Fibroblast of peridontal ligament (primary cell): ENCODE results near the gene GSG1.
A peak's percentile ranks its signal among the peaks of the same experiment; 100 is the strongest.

Experiments
- DNase-seq: peaks from one replicate; pipeline ENCODE4 v3.0.0-alpha.2; 2010; ENCODE audit errors: extremely low read depth

The GSG1 gene

DNA sequence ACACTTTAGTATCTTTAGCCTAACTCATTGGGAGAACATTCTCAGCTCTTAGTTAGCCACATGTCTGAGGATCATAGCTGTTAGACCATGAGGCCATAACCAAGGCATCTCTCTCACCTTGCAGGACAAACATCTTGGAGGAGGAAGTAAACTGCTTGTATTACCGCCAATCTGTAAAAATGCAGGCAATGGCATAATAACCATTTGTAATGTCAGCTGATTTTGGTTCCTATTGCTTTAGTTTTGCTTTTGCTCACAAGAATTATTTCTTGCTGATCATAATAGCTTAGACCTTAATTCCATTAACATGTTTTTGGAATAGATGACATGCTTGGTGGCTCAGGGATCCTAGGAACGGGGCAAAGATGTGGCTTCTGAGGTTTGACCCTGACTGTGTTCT is 16.4 kb upstream of the GSG1 start:
- no peak for DNase-seq

DNA sequence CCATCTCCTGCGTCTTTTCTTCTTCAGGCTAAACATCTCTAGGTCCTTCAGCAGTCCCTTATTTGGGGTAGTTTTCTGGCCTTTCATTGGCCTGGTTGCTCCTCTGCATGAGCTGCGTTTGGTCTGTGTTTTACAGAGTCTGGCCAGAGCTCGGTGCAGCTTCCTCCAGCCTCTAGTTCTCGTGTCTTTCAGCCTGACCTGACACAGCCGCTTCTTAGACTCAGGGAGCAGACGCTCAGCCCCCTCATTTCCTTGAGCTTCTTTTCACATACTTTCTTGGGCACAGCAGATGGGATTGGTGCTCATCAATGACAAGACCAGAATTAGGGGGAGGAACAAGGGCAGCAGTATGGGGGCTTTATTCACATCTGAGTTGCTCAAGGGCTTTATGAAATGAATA is 13.6 kb upstream of the GSG1 start:
- no peak for DNase-seq

DNA sequence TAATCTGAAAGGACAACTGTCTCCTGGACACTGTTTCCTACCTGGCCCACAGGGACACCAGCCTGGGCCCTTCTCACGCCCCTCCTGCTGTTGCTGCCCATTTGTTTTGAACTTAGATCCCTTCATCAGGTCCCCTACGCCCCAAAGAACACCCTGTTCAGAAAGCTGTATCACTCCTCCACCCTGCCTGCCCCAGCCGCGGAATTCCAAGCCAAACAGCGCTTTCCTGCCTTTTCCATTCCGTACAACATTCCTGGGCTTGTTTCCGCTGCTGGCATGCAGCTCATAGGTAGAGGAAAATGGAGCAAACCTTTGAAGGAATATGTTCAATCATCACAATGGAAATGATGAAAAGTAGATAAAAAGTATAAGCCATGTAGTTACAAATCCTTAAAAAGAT is 12.8 kb upstream of the GSG1 start:
- DNase-seq, result no peak

DNA sequence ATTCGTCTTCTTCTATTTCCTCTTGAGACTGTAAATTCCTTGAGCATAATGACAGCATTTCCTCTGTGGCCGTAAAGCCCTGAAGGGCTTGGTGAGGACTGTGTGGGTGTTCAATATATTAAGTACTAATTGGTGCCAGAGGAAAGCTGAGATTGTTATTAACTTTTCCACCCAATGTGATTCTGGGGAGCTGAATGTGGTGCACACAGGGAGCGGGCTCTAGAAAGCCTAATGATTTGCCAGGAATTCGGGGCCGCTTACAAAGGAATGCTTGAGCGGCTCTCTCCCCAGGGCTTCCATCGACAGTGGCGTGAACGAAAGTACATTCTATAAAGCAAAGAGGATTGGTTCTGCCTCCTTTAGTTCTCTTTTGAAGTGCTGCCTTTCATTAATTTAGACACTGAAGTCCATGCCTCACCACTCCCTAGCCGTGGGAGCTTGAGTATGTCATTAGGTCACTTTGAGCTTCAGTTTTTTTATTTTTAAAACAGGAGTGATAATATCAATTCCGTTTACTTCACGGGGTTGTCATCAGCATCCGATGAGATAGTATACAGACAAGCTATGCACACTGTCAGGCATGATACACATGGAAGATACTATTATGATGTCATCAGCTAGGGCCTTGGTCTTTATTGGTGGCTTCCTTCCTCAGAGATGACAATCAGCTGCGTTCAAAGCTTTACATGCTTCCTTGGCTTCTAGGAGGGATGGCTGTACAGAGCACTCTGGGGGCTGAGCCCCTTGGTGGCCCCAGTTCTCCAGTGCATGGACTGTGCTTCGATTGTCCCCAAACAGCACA is 11.0 kb upstream of the GSG1 start:
- no peak for DNase-seq

DNA sequence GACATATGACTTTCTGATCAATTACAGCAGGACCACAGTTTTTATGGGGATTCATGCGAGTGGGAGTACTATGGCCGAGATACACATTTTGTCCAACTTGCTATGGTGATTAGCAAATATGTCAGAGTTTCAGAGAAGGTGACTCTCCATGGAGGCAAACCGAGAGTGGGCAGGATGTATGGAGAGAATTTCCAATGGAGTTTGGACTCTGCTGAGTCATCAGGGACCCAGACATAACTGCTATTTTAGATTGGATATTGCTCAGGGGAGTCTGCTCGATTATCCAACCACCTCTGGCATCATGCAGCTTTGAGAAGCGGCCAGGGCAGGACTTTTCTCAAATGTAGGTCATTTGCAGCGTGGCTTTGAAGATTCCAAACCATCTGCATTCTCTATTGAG is 9.5 kb upstream of the GSG1 start:
- DNase-seq, result no peak

DNA sequence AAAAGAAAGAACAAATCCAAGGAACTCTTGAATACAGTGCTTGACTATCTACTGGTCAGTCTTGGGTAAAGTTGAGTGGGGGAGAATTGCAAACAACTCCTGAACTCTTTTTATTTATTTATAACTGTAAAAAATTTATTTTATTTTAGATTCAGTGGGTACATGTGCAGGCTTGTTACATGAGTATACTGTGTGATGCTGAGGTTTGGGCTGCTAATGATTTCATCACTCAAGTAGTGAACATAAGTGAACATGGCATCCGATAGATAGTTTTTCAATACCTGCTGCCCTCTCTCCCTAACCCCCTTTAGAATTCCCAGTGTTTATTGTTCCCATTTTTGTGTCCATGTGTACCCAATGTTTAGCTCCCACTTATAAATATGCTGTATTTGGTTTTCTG is 3.2 kb upstream of the GSG1 start:
- DNase-seq, result no peak

DNA sequence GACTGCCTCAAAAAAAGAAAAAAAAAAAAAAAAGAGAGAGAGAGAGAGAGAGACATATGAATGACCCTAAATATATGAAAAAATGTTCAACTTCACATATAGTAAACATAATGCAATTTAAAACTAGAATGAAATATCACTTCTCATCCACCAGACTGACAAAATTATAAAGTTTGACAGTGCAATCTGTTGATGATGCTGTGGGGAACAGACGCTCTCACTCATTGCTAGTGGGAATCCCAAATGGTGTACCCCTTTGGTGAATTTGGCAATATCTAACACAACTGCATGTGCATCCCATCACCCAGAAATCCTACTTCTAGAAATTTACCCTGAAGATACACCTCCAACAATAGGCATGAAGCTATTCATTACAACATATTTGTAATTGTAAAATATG is 2.3 kb upstream of the GSG1 start:
- no peak for DNase-seq

DNA sequence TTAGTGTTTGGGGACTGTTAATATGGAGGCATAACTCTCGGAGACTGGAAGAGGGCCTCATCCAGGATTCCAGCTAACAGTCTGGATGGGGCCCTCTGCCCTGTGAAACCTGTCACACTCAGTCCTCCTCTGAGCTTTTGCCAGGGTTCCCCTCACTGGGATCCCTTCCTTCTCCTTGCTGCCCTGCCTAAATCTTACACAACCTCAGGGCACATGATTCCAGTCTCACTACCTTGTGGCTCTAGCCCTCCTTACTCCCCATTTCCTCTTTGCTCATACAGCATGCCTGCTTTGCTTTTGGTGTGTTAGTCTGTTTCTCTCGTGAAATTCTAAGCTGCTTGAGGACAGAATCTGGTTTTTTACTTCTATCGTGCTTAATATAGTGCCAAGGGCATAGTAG is 942 bp upstream of the GSG1 start:
- DNase-seq, result no peak

DNA sequence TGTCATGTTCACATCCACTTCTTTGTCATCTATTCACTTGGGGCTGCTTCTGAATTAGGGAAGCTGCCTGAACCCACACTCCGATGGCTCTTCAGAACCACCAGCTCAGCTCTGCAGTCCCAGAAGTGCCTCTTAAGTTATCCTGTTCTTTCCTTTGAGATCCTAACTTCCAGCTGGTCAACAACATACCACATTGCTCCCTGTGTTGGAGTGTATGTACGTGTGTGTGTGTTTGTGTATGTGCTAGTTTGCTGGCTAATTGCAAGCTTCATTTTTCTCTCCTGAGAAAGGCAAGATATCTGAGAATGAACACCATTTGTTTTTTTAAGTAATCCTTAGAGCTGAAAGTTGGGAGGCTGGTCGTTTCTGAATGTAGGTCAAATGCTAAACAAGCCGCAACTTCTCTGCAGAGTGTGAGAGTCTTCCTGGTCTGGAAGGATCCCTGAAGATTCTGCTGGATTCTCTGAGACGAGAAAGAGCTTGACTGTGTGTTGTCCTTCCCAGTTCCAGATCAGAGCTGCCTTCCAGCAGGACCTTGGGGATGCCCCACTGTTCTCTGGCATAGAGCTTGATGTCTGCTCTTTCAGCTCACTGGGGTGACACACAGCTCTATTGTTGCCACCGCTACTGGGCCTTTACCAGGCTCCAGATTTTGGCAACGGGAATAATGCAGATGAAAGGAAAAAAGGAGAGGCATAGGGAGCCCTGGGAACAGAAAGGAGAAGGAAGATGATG is 839 bp downstream of the GSG1 start:
- peak; percentile 80 for DNase-seq

DNA sequence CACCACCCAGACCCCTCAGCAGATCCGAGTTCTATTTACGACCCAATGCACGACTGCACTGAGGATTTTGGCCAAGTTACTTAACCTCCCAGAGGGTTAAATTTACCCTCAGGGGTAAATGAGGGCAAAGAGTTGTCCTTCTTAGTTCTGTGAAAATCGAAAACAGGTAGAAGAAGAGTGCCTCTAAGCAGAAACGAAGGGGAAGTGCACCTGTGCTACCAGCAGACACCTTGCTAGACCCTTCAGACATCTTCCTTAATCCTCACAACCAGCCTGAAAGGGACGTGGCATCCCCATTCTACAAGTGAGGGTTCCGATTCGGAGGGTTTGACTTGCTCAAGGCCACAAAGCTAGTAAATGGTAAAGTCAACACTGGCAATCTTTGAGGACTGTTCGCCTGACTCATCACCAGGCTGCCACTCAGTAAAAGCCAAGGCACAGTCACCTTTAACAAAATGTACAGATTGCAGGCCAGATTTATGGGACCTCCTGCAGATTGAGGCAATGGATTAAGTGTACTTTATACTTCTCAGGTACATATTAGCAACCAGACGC is 1.6 kb downstream of the GSG1 start:
- DNase-seq, result peak; percentile 33

DNA sequence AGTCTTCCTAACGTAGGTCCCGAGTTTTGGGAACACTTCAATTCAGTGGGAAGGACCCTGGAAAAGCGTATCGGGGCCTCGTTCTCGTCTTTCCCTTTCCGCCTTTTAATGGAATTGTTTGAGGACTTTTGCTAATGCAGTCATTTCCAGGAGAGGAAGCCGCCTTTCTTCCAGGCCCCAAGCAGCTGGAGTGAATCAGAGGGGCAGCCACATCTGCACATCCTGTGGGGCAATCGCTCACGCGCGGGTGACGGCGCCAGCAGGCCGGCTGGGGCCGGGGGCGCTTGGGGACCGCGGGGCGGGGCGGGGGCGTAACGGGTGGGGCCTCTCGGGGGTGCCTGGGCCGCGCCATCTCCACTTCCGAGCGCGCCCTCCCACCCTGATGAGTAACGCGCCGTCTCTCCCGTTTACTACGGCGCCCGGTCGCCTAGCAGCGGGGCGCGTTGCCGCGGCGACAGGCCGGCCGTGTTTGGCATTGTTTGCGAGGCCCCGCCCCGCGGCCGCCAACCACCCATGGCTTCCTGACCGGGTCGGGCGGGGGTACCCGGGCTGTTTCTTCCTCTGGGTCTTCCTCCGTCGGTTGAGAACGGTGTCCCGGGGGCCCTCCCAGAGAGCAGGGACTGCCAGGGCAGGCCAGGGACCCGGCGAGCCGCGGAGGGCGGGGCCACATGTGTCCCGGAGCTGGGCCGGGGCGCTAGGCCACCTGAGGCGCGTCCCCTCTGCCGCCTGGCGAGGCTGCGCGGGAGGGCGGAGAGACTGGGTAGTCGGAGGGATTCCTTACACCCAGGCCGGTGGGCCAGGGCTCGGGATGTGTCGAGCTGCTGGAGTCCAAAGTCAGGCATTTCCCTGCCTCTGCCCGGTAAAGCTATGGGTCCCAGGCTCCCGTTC is 2.3 kb downstream of the GSG1 start:
- peak; percentile 89 for DNase-seq

DNA sequence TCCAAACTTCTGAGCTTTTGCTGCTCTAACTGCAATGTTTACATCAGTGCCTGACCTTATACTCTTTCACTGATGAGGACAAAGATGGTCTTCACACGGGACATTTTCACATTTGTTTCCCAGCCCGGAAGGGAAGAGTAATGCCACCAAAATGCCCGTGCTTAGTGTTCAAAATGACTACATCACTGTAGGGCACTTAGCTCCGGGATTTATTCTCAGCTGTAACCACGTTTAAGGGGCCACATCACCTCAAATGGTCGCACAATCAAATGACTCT is 2.9 kb downstream of the GSG1 start:
- DNase-seq, result no peak

DNA sequence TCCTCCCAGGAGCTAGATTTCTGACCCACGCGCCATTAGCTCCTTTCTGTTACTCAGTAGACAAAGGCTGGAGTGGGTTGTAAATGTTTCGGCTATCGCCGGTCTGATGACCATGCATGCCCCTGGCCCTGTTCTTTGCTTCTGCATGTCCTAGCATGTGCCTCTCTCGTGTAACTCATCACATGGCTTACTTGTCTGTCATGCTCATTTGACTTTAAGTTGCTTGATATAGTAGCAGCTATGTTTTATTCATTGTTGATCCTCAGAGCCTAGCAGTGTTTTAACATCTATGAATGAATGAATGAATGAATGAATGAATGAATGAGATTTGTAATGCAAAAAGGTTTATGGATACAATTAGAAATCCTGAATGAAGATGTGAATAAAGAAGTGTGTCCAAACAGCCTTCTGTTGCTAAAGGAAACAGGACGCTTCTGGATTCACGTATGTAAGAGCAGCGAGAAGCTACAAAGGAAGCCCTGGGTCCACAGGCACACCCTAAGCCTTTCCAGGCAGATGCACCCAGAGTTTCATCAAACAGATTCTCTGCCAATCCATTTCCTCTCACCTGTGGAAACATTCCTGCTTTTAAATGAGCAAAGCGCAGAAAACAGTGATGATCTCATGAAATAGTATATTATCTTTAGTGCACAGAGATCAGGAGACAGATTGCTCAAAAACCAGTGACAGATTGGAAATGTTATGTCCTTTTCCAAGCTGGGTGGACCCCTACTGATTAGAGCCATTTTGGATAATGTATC is 3.4 kb downstream of the GSG1 start:
- DNase-seq, result no peak

DNA sequence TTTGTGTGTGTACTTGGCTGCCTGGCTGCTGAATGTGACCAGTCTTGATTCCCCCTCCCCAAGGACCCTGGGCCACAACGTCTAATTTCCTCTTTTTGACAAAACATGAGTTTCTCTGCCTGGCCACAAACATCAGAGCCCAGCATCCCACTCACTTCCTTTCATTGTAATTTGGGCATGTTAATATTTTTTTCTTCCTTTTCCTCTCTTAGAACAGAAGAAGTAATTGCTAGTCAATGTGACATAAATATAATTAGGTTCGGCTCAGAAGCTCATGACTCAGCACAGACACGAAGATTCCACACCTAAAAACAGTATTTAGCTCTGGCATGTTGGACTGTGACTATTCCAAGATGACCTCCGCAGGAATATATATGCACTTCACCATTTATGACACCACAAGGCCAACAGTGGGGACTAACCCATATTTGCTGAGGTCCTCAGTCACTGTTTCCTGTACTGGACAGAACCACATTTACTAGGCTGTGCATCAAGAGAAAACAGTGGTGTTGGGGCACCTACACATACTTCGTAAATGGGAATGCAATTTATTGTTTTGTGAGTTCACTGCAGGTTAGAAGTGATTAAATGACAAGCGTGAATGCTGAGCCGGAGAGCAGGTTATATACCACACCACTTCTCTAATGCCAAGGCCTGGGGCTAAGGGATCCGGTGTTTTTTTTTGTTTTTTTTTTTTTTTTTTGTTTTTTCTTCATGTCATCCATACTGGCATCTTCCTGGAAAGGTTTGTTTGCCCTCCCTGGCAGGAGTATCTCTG is 4.2 kb downstream of the GSG1 start:
- no peak for DNase-seq

DNA sequence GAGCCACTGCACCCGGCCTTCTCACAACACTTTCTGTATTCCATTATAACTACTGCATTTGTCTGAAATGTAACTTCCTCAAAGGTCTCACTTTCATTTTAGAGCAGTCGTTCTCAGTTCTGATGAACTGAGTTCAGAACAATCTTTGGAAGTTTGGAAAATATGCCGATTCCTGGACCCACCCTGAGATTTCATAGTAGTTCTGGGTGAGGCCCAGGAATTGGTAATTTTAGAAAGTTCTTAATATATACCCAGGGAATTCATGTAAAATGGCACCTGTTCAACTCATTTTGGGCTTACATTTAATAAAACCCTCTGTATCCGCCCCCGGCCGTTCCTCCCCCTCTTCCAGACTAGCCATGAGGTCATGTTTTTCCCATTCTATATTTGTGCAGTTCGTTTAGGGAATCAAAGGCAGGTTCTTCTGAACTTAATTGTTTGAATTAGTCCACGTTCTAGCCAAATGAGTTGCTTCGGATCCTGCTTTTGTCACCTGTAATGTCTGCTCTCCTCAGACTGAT is 5.9 kb downstream of the GSG1 start:
- peak; percentile 33 for DNase-seq

DNA sequence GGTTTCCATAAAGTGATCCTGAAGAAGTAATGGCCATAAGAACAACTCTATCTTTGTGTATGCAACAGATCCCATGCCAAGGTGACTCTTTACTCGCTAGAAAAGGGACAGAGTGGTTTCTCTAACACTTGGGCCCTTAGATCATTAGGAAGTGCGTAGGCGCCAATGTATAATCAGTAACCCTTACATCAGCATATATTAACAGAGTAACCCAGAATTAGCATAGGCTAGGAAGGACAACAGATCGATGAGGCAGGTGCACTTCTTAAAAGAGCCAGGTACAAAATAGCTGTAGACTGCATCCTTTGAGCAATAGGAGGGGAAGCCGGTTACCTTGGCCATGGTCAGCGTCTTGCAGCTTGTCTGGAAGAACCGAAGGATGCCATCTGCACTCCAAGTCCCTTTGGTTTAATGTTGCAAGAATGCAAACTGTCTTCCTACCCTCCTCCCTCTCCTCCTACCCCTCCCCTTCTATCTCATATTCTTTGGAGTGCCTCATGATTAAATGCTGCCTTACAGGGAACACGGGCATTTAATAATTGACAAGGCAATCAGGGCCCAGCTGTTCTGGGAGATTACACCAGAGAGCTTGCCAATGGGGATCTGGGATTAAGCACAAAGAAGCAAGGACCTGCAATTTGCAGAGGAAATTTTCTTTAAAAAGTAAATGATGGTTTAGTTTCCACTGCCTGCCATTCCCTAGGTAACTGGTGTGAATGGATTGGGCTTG is 8.0 kb downstream of the GSG1 start:
- DNase-seq, result no peak

DNA sequence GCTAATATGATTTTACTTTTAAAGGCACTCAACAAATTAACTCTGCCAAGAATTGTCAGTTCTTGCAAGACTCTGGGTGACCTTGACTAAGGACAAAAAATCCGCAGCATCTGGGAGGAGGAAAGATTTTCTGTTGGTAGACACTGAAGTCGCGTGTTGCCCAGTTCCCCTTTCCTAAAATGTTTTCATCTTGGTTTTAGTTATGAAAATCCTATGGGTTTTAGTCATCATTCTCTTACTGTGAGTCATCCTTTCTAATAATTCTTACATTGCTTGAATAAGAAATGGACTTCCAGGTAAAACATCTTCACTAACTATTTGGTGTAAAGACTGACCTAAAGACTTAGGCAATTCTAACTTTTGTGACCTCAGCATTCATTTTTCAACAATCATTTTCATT is 9.1 kb downstream of the GSG1 start:
- DNase-seq, result peak; percentile 62

DNA sequence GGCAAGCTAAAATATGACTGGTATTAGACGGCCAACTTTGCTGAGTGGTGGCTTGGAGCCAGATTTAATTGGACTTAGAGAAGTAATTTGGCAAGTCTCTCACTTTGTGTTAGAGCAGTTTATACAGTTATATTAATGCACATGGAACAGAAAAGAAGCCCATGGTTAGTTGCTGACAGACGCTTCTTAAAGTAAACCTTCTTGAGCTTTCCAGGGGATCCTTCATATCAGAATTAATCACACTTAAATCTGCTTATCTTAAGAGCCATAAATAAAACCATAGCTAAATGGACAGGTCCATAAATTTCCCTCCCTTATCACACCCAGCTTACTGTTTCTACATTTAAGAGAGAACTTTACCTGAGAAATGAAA is 9.6 kb downstream of the GSG1 start:
- no peak for DNase-seq

DNA sequence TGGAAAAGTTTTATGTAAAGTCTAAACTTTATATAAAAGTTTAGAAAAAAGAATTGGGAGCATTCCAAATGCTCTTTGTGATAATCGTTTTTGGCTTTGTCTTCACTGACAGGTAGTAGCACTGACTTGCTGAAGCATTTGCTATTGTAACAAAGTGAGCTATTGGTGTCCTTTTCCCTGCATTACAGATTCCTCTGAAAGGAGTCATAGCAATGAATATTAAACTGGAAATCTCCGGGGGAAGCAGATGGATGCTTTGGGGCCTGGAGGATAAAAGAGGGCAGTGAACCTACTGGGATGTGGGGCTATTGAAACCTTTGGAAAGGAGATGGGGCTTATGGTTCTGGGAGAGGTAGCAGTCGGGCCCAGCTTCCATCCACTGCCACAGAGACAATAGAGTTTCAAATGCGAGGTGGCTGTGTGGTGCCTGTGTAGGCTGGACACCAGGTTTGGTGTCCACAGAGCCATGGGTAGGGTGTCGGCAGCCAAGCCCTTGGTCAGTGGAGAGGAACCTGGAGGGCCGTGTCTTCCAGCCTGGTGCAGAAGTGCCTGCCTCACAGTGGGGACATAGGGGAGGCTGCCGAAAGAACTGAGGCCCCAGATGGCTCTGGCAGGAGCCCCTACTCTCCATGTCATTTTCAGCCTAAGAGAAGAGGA is 10.1 kb downstream of the GSG1 start:
- DNase-seq, result peak; percentile 40
